Measurements from ENCODE around the gene CD276. TPM values are rescaled to one million over a fixed set of nuclear protein-coding genes. Genes with fewer than 3 reads are reported as not detected.

Gene CD276
- total RNA-seq, 1 donor from 2014 or later: 84.3 TPM

- no peak overlapping the region for H3K4me3 ChIP-seq
- peaks cover 4 to 5% of the 10 kb centered on the region in 2 donors for H3K4me1 ChIP-seq
- H3K27me3 ChIP-seq: no peaks in the 10 kb centered on the region
- H3K27ac ChIP-seq: no peak overlapping the region
- no peak for TF ChIP-seq CTCF (IDR thresholded peaks at IDR 0.05)
- DNase-seq (ENCODE audit: low spot score in 2 of 2): no peak
- intact Hi-C loops (cut with DNase I): no loop called here
- H3K36me3 ChIP-seq: no peaks in the 10 kb centered on the region
- H3K9me3 ChIP-seq: no peaks in the 10 kb centered on the region
These were observed 71.8 kb downstream of the CD276 start for GRCh38 chr15:73755946-73756345.

GRCh38 chr15:73756390-73756789 lies 72.2 kb downstream of the CD276 start:
- no peak overlapping the region for H3K27ac ChIP-seq
- no peak for TF ChIP-seq CTCF (IDR thresholded peaks at IDR 0.05)
- intact Hi-C loops (cut with DNase I): no loop called here

GRCh38 chr15:73756947-73757513 lies 72.8 kb downstream of the CD276 start:
- intact Hi-C loops (cut with DNase I): no loop called here
- Histone ChIP-seq H3K4me1 (peaks cover 0 to 3% of the 10 kb centered on the region in 2 donors), H3K4me3 (no peak overlapping the region), H3K27me3 (no peaks in the 10 kb centered on the region), H3K27ac (no peak overlapping the region), H3K9me3 (no peaks in the 10 kb centered on the region), H3K36me3 (no peaks in the 10 kb centered on the region)
- DNase-seq (ENCODE audit: low spot score in 2 of 2): no peak
- TF ChIP-seq CTCF (IDR thresholded peaks at IDR 0.05): no peak

More at GRCh38 chr15:73756390-73756789, 72.2 kb downstream of the CD276 start:
- no peak for DNase-seq (ENCODE audit: low spot score in 2 of 2)
- H3K36me3 ChIP-seq: no peaks in the 10 kb centered on the region
- peaks cover 0 to 5% of the 10 kb centered on the region in 2 donors for H3K4me1 ChIP-seq
- no peaks in the 10 kb centered on the region for H3K27me3 ChIP-seq
- no peak overlapping the region for H3K4me3 ChIP-seq
- no peaks in the 10 kb centered on the region for H3K9me3 ChIP-seq

GRCh38 chr15:73757571-73757970 lies 73.4 kb downstream of the CD276 start:
- intact Hi-C loops (cut with DNase I): no loop called here
- no peaks in the 10 kb centered on the region for H3K27me3 ChIP-seq
- no peak overlapping the region for H3K27ac ChIP-seq
- no peaks in the 10 kb centered on the region for H3K4me1 ChIP-seq
- no peak for DNase-seq (ENCODE audit: low spot score in 2 of 2)
- H3K9me3 ChIP-seq: no peaks in the 10 kb centered on the region
- TF ChIP-seq CTCF (IDR thresholded peaks at IDR 0.05): no peak
- H3K4me3 ChIP-seq: no peak overlapping the region
- no peaks in the 10 kb centered on the region for H3K36me3 ChIP-seq

GRCh38 chr15:73758461-73758860 lies 74.3 kb downstream of the CD276 start:
- intact Hi-C loops (cut with DNase I): no loop called here
- no peaks in the 10 kb centered on the region for H3K9me3 ChIP-seq
- H3K27me3 ChIP-seq: no peaks in the 10 kb centered on the region
- DNase-seq (ENCODE audit: low spot score in 2 of 2): no peak
- no peaks in the 10 kb centered on the region for H3K4me1 ChIP-seq
- TF ChIP-seq CTCF (IDR thresholded peaks at IDR 0.05): no peak
- H3K27ac ChIP-seq: no peak overlapping the region
- no peaks in the 10 kb centered on the region for H3K36me3 ChIP-seq
- no peak overlapping the region for H3K4me3 ChIP-seq
